SK-N-SH treated with all-trans-retinoic acid at 6 μM for 48 hours (cell line): Measurements from ENCODE around the gene CLOCK.
A peak's percentile ranks its signal among the peaks of the same experiment; 100 is the strongest.

ENCODE experiments used
- ARNTL ChIP-seq: fragments of 450-650 bp; formaldehyde crosslinking; IDR thresholded peaks from 2 replicates; pipeline ENCODE4 v1.5.0; 2020; ENCODE audit warnings: low read depth, mild to moderate bottlenecking, moderate library complexity, borderline replicate concordance
- BACH2 ChIP-seq: fragments of 250-450 bp; sonication (Bioruptor Pico); IDR thresholded peaks from 2 replicates; pipeline ENCODE4 v1.9.0; 2021; ENCODE audit warnings: mild to moderate bottlenecking, borderline replicate concordance
- OSR1 ChIP-seq: fragments of 250-450 bp; sonication (Bioruptor Pico); IDR thresholded peaks from 2 replicates; pipeline ENCODE4 v1.8.0; 2022; ENCODE audit warnings: moderate library complexity, mild to moderate bottlenecking, inconsistent platforms
- PATZ1 ChIP-seq: fragments of 250-450 bp; sonication (Bioruptor Pico); IDR thresholded peaks from 2 replicates; pipeline ENCODE4 v1.8.0; 2020; ENCODE audit warnings: mild to moderate bottlenecking, moderate library complexity, borderline replicate concordance
- POU6F1 ChIP-seq: fragments of 250-450 bp; sonication (Bioruptor Pico); IDR thresholded peaks from 2 replicates; pipeline ENCODE4 v1.8.0; 2021; ENCODE audit warnings: low read depth, mild to moderate bottlenecking, moderate library complexity, borderline replicate concordance
- PPARA ChIP-seq: fragments of 250-450 bp; sonication (Bioruptor Pico); IDR thresholded peaks from 2 replicates; pipeline ENCODE4 v1.5.0; 2020; ENCODE audit warnings: mild to moderate bottlenecking, borderline replicate concordance
- RARB ChIP-seq: fragments of 250-450 bp; sonication (Bioruptor Pico); IDR thresholded peaks from 2 replicates; pipeline ENCODE4 v1.8.0; 2021; ENCODE audit warnings: mild to moderate bottlenecking, moderate library complexity
- SNAI2 ChIP-seq: fragments of 250-450 bp; sonication (Bioruptor Pico); IDR thresholded peaks from 2 replicates; pipeline ENCODE4 v1.5.0; 2020; ENCODE audit warnings: mild to moderate bottlenecking, moderate library complexity
- TCF4 ChIP-seq: fragments of 250-450 bp; sonication (Bioruptor Pico); IDR thresholded peaks from 2 replicates; pipeline ENCODE4 v1.8.0; 2021; ENCODE audit warnings: mild to moderate bottlenecking, moderate library complexity, borderline replicate concordance
- ZFP3 ChIP-seq: fragments of 250-450 bp; sonication (Bioruptor Pico); IDR thresholded peaks from 2 replicates; pipeline ENCODE4 v1.5.0; 2020; ENCODE audit warnings: mild to moderate bottlenecking, moderate library complexity
- TF ChIP-seq, protein P1 (sequence below): fragments of 250-450 bp; sonication (Bioruptor Pico); IDR thresholded peaks from 2 replicates; pipeline ENCODE4 v1.5.1; 2020; ENCODE audit warnings: low read depth, mild to moderate bottlenecking, moderate library complexity
- TF ChIP-seq, protein P2 (sequence below): fragments of 250-450 bp; sonication (Bioruptor Pico); IDR thresholded peaks from 2 replicates; pipeline ENCODE4 v1.5.0; 2020; ENCODE audit warnings: mild to moderate bottlenecking, moderate library complexity

GRCh38 chr4:55549888-55550287, 3.2 kb upstream of the CLOCK start:
- TF ChIP-seq ZFP3 (CRISPR knock-in tag), result peak; percentile 90
- TF ChIP-seq, protein P1, sequence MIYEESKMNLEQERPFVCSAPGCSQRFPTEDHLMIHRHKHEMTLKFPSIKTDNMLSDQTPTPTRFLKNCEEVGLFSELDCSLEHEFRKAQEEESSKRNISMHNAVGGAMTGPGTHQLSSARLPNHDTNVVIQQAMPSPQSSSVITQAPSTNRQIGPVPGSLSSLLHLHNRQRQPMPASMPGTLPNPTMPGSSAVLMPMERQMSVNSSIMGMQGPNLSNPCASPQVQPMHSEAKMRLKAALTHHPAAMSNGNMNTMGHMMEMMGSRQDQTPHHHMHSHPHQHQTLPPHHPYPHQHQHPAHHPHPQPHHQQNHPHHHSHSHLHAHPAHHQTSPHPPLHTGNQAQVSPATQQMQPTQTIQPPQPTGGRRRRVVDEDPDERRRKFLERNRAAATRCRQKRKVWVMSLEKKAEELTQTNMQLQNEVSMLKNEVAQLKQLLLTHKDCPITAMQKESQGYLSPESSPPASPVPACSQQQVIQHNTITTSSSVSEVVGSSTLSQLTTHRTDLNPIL, result no peak
- TF ChIP-seq POU6F1, result no peak
- TF ChIP-seq, protein P2, sequence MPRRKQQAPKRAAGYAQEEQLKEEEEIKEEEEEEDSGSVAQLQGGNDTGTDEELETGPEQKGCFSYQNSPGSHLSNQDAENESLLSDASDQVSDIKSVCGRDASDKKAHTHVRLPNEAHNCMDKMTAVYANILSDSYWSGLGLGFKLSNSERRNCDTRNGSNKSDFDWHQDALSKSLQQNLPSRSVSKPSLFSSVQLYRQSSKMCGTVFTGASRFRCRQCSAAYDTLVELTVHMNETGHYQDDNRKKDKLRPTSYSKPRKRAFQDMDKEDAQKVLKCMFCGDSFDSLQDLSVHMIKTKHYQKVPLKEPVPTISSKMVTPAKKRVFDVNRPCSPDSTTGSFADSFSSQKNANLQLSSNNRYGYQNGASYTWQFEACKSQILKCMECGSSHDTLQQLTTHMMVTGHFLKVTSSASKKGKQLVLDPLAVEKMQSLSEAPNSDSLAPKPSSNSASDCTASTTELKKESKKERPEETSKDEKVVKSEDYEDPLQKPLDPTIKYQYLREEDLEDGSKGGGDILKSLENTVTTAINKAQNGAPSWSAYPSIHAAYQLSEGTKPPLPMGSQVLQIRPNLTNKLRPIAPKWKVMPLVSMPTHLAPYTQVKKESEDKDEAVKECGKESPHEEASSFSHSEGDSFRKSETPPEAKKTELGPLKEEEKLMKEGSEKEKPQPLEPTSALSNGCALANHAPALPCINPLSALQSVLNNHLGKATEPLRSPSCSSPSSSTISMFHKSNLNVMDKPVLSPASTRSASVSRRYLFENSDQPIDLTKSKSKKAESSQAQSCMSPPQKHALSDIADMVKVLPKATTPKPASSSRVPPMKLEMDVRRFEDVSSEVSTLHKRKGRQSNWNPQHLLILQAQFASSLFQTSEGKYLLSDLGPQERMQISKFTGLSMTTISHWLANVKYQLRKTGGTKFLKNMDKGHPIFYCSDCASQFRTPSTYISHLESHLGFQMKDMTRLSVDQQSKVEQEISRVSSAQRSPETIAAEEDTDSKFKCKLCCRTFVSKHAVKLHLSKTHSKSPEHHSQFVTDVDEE (CRISPR knock-in tag), result no peak
- no peak for TF ChIP-seq SNAI2 (CRISPR knock-in tag)
- TF ChIP-seq TCF4 (CRISPR knock-in tag), result no peak
- TF ChIP-seq RARB (CRISPR knock-in tag), result no peak
- TF ChIP-seq BACH2, result no peak
- TF ChIP-seq ARNTL, result no peak
- TF ChIP-seq PATZ1, result no peak
- TF ChIP-seq OSR1 (CRISPR knock-in tag), result no peak
- TF ChIP-seq PPARA (CRISPR knock-in tag), result no peak
